Loucy (cell line): ENCODE measurements around the gene ARL3.

Source experiments
- H2AFZ ChIP-seq: fragments of 200-600 bp; sonication (generic); 2 replicates; pipeline ENCODE4 v1.6.0; 2016; ENCODE audit warnings: antibody characterized with exemption, mild to moderate bottlenecking, low read length, moderate library complexity
- H3F3A ChIP-seq: fragments of 200-600 bp; 2 replicates; pipeline ENCODE4 v1.6.0; 2016; ENCODE audit warnings: antibody characterized with exemption, low read depth, mild to moderate bottlenecking
- H3K27me3 ChIP-seq: fragments of 200-600 bp; sonication (generic); 2 replicates; pipeline ENCODE4 v1.6.1; 2014; ENCODE audit warnings: low read length, mild to moderate bottlenecking; ENCODE audit not compliant: insufficient read depth, poor library complexity, severe bottlenecking
- H3K36me3 ChIP-seq: fragments of 200-600 bp; sonication (generic); 2 replicates; pipeline ENCODE4 v1.6.1; 2016; ENCODE audit warnings: low read length; ENCODE audit not compliant: insufficient read depth
- H3K4me1 ChIP-seq: fragments of 200-600 bp; sonication (generic); 2 replicates; pipeline ENCODE4 v1.5.1; 2014; ENCODE audit warnings: low read length, mild to moderate bottlenecking; ENCODE audit not compliant: insufficient read depth, poor library complexity, severe bottlenecking
- H3K4me2 ChIP-seq: fragments of 200-600 bp; sonication (generic); 2 replicates; pipeline ENCODE4 v1.6.0; 2014; ENCODE audit warnings: antibody characterized with exemption, low read length, low read depth, mild to moderate bottlenecking; ENCODE audit not compliant: poor library complexity, severe bottlenecking
- H3K4me3 ChIP-seq: fragments of 200-600 bp; sonication (generic); 2 replicates; pipeline ENCODE4 v1.5.1; 2014; ENCODE audit warnings: low read length, mild to moderate bottlenecking, mixed read lengths; ENCODE audit not compliant: poor library complexity, severe bottlenecking
- H3K79me2 ChIP-seq: fragments of 200-600 bp; sonication (generic); 2 replicates; pipeline ENCODE4 v1.6.1; 2014; ENCODE audit warnings: low read length; ENCODE audit not compliant: insufficient read depth
- H3K9ac ChIP-seq: fragments of 200-600 bp; sonication (generic); 2 replicates; pipeline ENCODE4 v1.6.0; 2014; ENCODE audit warnings: mild to moderate bottlenecking, low read depth, low read length, moderate library complexity; ENCODE audit not compliant: poor library complexity, severe bottlenecking
- H3K9me2 ChIP-seq: fragments of 200-600 bp; sonication (generic); replicated peaks from 2 replicates; pipeline ENCODE4 v1.6.1; 2016; ENCODE audit warnings: low read depth, low read length, mixed read lengths
- H3K9me3 ChIP-seq: fragments of 200-600 bp; sonication (generic); 2 replicates; pipeline ENCODE4 v1.6.1; 2014; ENCODE audit warnings: mild to moderate bottlenecking, antibody characterized with exemption, low read length, low read depth; ENCODE audit not compliant: insufficient read depth
- H4K20me1 ChIP-seq: fragments of 200-600 bp; sonication (generic); 2 replicates; pipeline ENCODE4 v1.6.0; 2014; ENCODE audit warnings: antibody characterized with exemption, low read length, mild to moderate bottlenecking; ENCODE audit not compliant: insufficient read depth, poor library complexity, severe bottlenecking
- CTCF ChIP-seq: fragments of 200-600 bp; sonication (generic); conservative IDR thresholded peaks from 2 replicates; pipeline ENCODE4 v1.5.1; 2014; ENCODE audit warnings: mild to moderate bottlenecking, antibody characterized with exemption, low read length
- EZH2phosphoT487 ChIP-seq: fragments of 200-600 bp; IDR thresholded peaks from 2 replicates; pipeline ENCODE4 v1.6.1; 2018; ENCODE audit warnings: antibody characterized with exemption, mild to moderate bottlenecking, moderate library complexity, borderline replicate concordance

The ARL3 gene

GRCh38 chr10:102654566-102654965 lies 59.6 kb downstream of the ARL3 start:
- Histone ChIP-seq H3K4me1 (peaks cover 36% of the 10 kb centered on the region), H2AFZ (no peak overlapping the region), H3K9ac (no peak overlapping the region), H3K9me3 (no peaks in the 10 kb centered on the region), H3K4me2 (no peak overlapping the region), H4K20me1 (peaks cover 57% of the 10 kb centered on the region), H3K79me2 (peaks cover 62% of the 10 kb centered on the region), H3F3A (no peaks in the 10 kb centered on the region), H3K4me3 (no peak overlapping the region), H3K36me3 (peaks cover 66% of the 10 kb centered on the region; the same call in 1 of the 2 replicates), H3K9me2 (no peaks in the 10 kb centered on the region), H3K27me3 (no peaks in the 10 kb centered on the region)
- no peak for TF ChIP-seq CTCF
- no peak for TF ChIP-seq EZH2phosphoT487

GRCh38 chr10:102653060-102653459 lies 61.1 kb downstream of the ARL3 start:
- no peaks in the 10 kb centered on the region for H3K9me3 ChIP-seq
- no peak overlapping the region for H2AFZ ChIP-seq
- peaks cover 72% of the 10 kb centered on the region for H4K20me1 ChIP-seq
- H3K4me2 ChIP-seq = peak overlapping the region; percentile 100
- TF ChIP-seq CTCF (no peak), EZH2phosphoT487 (no peak)
- no peak overlapping the region for H3K9ac ChIP-seq
- peaks cover 51% of the 10 kb centered on the region for H3K4me1 ChIP-seq
- peaks cover 58% of the 10 kb centered on the region; the same call in 1 of the 2 replicates for H3K36me3 ChIP-seq
- H3F3A ChIP-seq = no peaks in the 10 kb centered on the region
- peaks cover 77% of the 10 kb centered on the region for H3K79me2 ChIP-seq
- no peak overlapping the region for H3K4me3 ChIP-seq
- no peaks in the 10 kb centered on the region for H3K27me3 ChIP-seq
- no peaks in the 10 kb centered on the region for H3K9me2 ChIP-seq

- Histone ChIP-seq H3K27me3 (no peaks in the 10 kb centered on the region), H3K79me2 (peaks cover 84% of the 10 kb centered on the region), H3K9me2 (no peaks in the 10 kb centered on the region), H3K9ac (peak overlapping the region; percentile 98), H3F3A (no peaks in the 10 kb centered on the region), H3K4me3 (peak overlapping the region; percentile 86), H3K36me3 (peaks cover 52% of the 10 kb centered on the region; the same call in 1 of the 2 replicates), H2AFZ (no peak overlapping the region), H3K4me1 (peaks cover 58% of the 10 kb centered on the region), H4K20me1 (peaks cover 80% of the 10 kb centered on the region), H3K4me2 (peak overlapping the region; percentile 100), H3K9me3 (no peaks in the 10 kb centered on the region)
- TF ChIP-seq CTCF = no peak
- no peak for TF ChIP-seq EZH2phosphoT487
Measured at GRCh38 chr10:102652170-102652916, 61.9 kb downstream of the ARL3 start.
